Transverse colon (tissue), 4 donors: ENCODE data around the gene BABAM1. TPM values are rescaled to one million over a fixed set of nuclear protein-coding genes. Genes with fewer than 3 reads are reported as not detected.
A peak's percentile ranks its signal among the peaks of the same experiment; 100 is the strongest.

Source experiments
- DNase-seq: peaks from one replicate; pipeline ENCODE4 v3.0.0-alpha.2; 2019
- H3K27ac ChIP-seq, 4 donors: fragments of 200-600 bp; sonication (generic); 2 replicates each; pipeline ENCODE4 v1.5.1; 2016 to 2018; ENCODE audit warnings: inconsistent platforms in 4 of 4
- H3K27me3 ChIP-seq: fragments of 200-600 bp; sonication (generic); 2 replicates; pipeline ENCODE4 v1.5.1; 2017; ENCODE audit warnings: inconsistent platforms
- H3K36me3 ChIP-seq, 4 donors: fragments of 200-600 bp; sonication (generic); 2 replicates each; pipeline ENCODE4 v1.5.1; 2017 to 2019; ENCODE audit warnings: inconsistent platforms in 4 of 4
- H3K4me1 ChIP-seq, 4 donors: fragments of 200-600 bp; sonication (generic); 2 replicates each; pipeline ENCODE4 v1.5.1; 2017 to 2020; ENCODE audit warnings: inconsistent platforms in 4 of 4
- H3K4me3 ChIP-seq, 4 donors: fragments of 200-600 bp; sonication (generic); 1 replicate in 1 of 4; 2 replicates in 3 of 4; pipeline versions ENCODE4 v1.5.1 to v1.6.1; 2017 to 2019; ENCODE audit warnings: inconsistent platforms in 4 of 4
- H3K9me3 ChIP-seq, 2 donors: fragments of 200-600 bp; sonication (generic); 2 replicates each; pipeline ENCODE4 v1.5.1; 2017 to 2019; ENCODE audit warnings: inconsistent platforms in 2 of 2
- EP300 ChIP-seq: sonication (generic); formaldehyde crosslinking; IDR thresholded peaks from one replicate; pipeline ENCODE4 v1.6.1; 2017; ENCODE audit warnings: antibody characterized with exemption, low read depth
- POLR2A ChIP-seq: fragments of 450-650 bp; IDR thresholded peaks from one replicate; pipeline ENCODE4 v1.6.1; 2016; ENCODE audit warnings: antibody characterized with exemption, mild to moderate bottlenecking, moderate library complexity
- POLR2AphosphoS5 ChIP-seq, 3 donors: sonication (generic); formaldehyde crosslinking; IDR thresholded peaks; one replicate each; pipeline ENCODE4 v1.6.1; 2016; ENCODE audit warnings: antibody characterized with exemption in 3 of 3
- WGBS, 2 donors: methylation state at CpG; one replicate each; pipeline ENCODE4 v1.1.5; 2018; ENCODE audit warnings: low coverage in 1 of 2; 5-methylcytosine and 5-hydroxymethylcytosine counted together
- in situ Hi-C, 4 donors: fragments of 200-750 bp; cut with MboI; loops; one replicate each; pipeline versions ENCODE4 v1.15.0 to v1.15.1; 2017; ENCODE audit warnings: low sequenced_read_pairs in 3 of 4, low pct_ligation_motif_present in 1 of 4, low pct_unique_long_range_greater_than_20kb in 1 of 4
- intact Hi-C: fragments of 100-400 bp; cut with DNase I; formaldehyde crosslinking; loops from one replicate; pipeline ENCODE4 v1.15.1; 2023; ENCODE audit warnings: low total_unique reads
- total RNA-seq, 4 donors: library from RNA; depleted of rRNA; stranded (reverse); fragments of >200 nt; gene quantifications; one replicate each; pipeline ENCODE4 v1.1.0, GENCODE V29; 2016
- TF ChIP-seq, protein P1 (sequence below), 5 experiments: fragments of 200-600 bp in 3 of 5; fragments of 450-650 bp in 2 of 5; sonication (generic) in 3 of 5; IDR thresholded peaks; 1 replicate in 2 of 5; 2 replicates in 3 of 5; pipeline ENCODE4 v1.5.1; 2016 to 2017; ENCODE audit warnings: antibody characterized with exemption in 5 of 5, inconsistent platforms in 3 of 5, mild to moderate bottlenecking in 2 of 5, moderate library complexity in 1 of 5

The BABAM1 gene
- total RNA-seq, 4 donors from 2014 or later: 56.2 to 364 (median 80.2) TPM

DNA sequence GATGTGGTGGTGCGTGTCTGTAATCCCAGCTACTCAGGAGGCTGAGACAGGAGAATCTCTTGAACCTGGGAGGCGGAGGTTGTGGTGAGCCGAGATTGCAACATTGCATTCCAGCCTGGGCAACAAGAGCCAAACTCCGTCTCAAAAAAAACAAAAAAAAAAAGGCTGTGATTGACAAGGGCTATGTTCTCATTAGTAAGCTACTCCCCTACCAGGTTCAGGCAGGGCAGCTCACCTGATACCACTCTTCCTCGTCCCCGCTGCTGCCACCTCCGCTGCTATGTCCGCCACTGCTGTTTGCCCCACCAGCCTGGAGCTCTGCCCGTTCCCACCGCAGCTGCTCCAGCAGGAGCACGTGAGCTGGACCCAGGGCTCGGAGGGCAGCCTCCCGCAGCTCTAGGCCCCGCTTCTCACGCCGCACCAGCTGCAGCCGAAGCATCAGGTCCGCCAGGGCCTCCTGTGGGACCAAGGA is 12.1 kb upstream of the BABAM1 start:
- 61 to 69% methylated on average over 7 to 18 of the region's 18 CpGs for WGBS, 2 donors
- Histone ChIP-seq H3K4me1 (no peaks in the 10 kb centered on the region), H3K27ac (no peak overlapping the region), H3K4me3 (no peak overlapping the region), H3K9me3 (no peaks in the 10 kb centered on the region), H3K36me3 (no peaks in the 10 kb centered on the region), H3K27me3 (no peaks in the 10 kb centered on the region)
- TF ChIP-seq POLR2AphosphoS5 (IDR thresholded peaks at IDR 0.05): no peak
- TF ChIP-seq EP300: no peak
- no peak for DNase-seq
- in situ Hi-C loops (no loop called here), intact Hi-C loops (no loop called here)

DNA sequence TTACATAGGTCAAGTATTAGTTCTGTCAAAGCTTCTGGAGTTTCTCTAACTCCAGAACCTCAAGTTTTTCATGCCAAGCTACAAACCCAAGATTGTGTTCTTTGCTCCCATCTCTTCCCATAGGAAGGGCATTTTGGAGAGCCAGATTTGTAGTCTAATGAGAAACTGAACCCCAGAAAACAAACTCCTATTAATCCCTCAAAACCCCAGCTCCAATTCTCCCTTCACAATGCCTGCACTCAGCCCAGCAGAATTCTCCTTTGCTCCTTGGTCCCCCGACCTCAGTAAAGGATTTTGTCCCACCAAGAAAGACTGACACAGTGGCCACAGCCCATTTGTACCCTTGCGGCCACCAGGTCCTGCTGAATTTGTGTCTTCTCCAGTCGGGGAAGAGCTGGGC is 11.1 kb upstream of the BABAM1 start:
- Histone ChIP-seq H3K36me3 (no peaks in the 10 kb centered on the region), H3K27ac (no peak overlapping the region), H3K4me1 (no peaks in the 10 kb centered on the region), H3K27me3 (no peaks in the 10 kb centered on the region), H3K9me3 (no peaks in the 10 kb centered on the region), H3K4me3 (no peak overlapping the region)
- intact Hi-C loops (no loop called here), in situ Hi-C loops (no loop called here)
- DNase-seq: no peak
- TF ChIP-seq POLR2A (no peak), POLR2AphosphoS5 (IDR thresholded peaks at IDR 0.05) (no peak), EP300 (no peak)
- TF ChIP-seq, protein P1, sequence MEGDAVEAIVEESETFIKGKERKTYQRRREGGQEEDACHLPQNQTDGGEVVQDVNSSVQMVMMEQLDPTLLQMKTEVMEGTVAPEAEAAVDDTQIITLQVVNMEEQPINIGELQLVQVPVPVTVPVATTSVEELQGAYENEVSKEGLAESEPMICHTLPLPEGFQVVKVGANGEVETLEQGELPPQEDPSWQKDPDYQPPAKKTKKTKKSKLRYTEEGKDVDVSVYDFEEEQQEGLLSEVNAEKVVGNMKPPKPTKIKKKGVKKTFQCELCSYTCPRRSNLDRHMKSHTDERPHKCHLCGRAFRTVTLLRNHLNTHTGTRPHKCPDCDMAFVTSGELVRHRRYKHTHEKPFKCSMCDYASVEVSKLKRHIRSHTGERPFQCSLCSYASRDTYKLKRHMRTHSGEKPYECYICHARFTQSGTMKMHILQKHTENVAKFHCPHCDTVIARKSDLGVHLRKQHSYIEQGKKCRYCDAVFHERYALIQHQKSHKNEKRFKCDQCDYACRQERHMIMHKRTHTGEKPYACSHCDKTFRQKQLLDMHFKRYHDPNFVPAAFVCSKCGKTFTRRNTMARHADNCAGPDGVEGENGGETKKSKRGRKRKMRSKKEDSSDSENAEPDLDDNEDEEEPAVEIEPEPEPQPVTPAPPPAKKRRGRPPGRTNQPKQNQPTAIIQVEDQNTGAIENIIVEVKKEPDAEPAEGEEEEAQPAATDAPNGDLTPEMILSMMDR (IDR thresholded peaks at IDR 0.05): no peak
- WGBS, 2 donors: 70% methylated on average over 3 of the region's 3 CpGs; no CpG with 5 or more reads in 1 of the 2 donors

DNA sequence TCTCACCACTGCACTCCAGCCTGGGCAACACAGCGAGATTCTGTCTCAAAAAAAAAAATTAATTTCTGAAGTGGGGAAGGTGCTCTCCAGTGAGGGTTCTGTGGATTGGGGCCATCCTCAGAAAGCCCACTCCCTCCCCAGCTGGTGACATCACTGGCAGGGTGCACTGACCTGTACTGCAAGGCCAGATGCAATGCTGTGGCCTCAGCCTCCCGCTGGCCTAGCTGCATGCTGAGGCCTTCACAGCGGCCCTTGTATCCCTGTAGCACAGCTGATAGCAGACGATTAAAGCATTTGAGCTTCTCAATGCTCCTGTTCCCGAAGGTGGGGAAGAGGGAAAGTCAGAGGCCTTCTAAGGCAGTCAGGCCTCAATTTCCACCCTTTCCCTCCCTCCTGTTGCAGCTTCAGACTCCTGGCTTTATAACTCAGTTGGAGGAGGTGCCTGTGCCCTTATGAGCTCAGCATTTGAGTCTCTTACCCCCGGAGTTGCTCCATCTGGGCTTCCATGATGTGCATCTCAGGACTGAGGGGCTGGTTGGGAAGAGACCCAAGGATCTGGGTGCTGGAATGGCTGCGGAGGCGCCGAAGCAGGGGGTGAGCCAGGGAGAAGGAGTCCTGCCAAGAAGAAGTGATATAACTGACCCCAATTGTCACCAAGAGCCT is 8.0 kb upstream of the BABAM1 start:
- no peak overlapping the region for H3K27ac ChIP-seq

DNA sequence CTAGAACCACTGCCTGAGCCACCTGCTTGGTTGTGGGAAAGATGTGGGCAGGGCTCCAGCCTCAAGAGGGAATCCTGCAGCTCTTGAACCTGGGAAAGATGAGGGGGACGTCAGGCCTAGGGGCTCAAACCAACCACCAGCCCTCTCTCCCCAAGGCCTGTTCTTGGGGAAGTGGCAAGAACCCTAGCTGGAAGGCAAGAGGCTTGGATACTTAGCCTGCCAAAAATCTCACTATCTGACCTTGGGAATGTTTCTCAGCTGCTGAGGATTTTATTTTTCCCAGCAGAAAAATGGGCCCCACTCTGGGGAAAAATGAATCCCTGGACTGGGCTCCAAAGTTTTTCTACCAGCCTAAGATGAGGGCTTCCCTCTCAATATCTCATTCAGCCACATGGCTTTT is 7.3 kb upstream of the BABAM1 start:
- TF ChIP-seq POLR2AphosphoS5 (IDR thresholded peaks at IDR 0.05): no peak
- intact Hi-C loops (no loop called here), in situ Hi-C loops (no loop called here)
- Histone ChIP-seq H3K27me3 (no peaks in the 10 kb centered on the region), H3K4me1 (no peaks in the 10 kb centered on the region), H3K27ac (no peak overlapping the region), H3K36me3 (no peaks in the 10 kb centered on the region), H3K9me3 (no peaks in the 10 kb centered on the region), H3K4me3 (no peak overlapping the region)
- no peak for DNase-seq
- WGBS, 2 donors: 75% methylated on average over 1 of the region's 1 CpG; no CpG with 5 or more reads in 1 of the 2 donors

More for the DNA sequence above, 8.0 kb upstream of the BABAM1 start:
- no peaks in the 10 kb centered on the region for H3K27me3 ChIP-seq
- no peak for DNase-seq
- H3K36me3 ChIP-seq: no peaks in the 10 kb centered on the region
- no peak overlapping the region for H3K4me3 ChIP-seq
- no peaks in the 10 kb centered on the region for H3K4me1 ChIP-seq
- in situ Hi-C loops (no loop called here), intact Hi-C loops (no loop called here)
- WGBS, 2 donors: 93% methylated on average over 9 of the region's 9 CpGs; no CpG with 5 or more reads in 1 of the 2 donors
- H3K9me3 ChIP-seq: no peaks in the 10 kb centered on the region
- TF ChIP-seq POLR2AphosphoS5 (IDR thresholded peaks at IDR 0.05) (no peak), POLR2A (no peak), EP300 (no peak)
- TF ChIP-seq, protein P1 (IDR thresholded peaks at IDR 0.05): no peak

DNA sequence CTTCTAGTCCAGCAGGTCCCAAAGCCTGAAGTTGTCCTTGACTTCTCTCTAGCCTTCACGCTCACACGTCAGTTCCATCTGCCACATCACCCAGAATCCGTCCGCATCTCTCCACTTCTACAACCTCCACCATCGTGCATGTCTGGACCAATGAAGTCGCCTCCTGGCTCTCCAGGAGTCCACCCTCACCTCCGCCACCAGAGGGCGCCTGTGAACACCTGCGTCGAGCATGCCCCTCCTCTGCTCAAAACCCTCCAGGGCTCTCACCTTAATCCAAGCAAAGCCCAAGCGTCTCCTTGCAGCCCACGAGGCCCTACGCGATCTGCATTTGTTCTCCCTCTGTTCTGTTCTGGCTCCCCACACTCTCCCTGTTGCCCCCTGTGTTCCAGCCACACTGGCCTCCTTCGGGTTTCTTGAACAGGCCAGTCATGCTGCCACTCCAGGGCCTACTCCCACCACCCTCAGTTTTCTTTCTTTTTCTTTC is 6.4 kb upstream of the BABAM1 start:
- H3K27ac ChIP-seq: no peak overlapping the region
- intact Hi-C loops: no loop called here

More for the DNA sequence above, 6.4 kb upstream of the BABAM1 start:
- no peaks in the 10 kb centered on the region for H3K9me3 ChIP-seq
- no peaks in the 10 kb centered on the region for H3K36me3 ChIP-seq
- peak; percentile 91 for DNase-seq
- H3K4me3 ChIP-seq: no peak overlapping the region
- no peak for TF ChIP-seq POLR2AphosphoS5 (IDR thresholded peaks at IDR 0.05)
- TF ChIP-seq, protein P1 (IDR thresholded peaks at IDR 0.05): peak; percentile 89 to 94 (median 92)
- no peaks in the 10 kb centered on the region for H3K4me1 ChIP-seq
- H3K27me3 ChIP-seq: no peaks in the 10 kb centered on the region
- in situ Hi-C loops: no loop called here
- 11 to 20% methylated on average over 4 to 15 of the region's 15 CpGs for WGBS, 2 donors
